Stimulated activated CD4-positive, alpha-beta T cell treated with anti-CD3 and anti-CD28 coated beads, Interleukin-4, amount 100 ng/mL, for 1 hour (primary cell): ENCODE data around the gene QSOX2.
"Not testable (repeated sequence)": the region's sequence is repeated elsewhere in the genome, so short reads cannot be mapped to it uniquely, and the experiment has no call there.

ENCODE experiments used
- DNase-seq: peaks from one replicate; pipeline ENCODE4 v3.0.0-alpha.2; 2020

QSOX2 gene

GRCh38 chr9:136250676-136251075 is 5.1 kb upstream of the QSOX2 start:
- no peak for DNase-seq

DNA sequence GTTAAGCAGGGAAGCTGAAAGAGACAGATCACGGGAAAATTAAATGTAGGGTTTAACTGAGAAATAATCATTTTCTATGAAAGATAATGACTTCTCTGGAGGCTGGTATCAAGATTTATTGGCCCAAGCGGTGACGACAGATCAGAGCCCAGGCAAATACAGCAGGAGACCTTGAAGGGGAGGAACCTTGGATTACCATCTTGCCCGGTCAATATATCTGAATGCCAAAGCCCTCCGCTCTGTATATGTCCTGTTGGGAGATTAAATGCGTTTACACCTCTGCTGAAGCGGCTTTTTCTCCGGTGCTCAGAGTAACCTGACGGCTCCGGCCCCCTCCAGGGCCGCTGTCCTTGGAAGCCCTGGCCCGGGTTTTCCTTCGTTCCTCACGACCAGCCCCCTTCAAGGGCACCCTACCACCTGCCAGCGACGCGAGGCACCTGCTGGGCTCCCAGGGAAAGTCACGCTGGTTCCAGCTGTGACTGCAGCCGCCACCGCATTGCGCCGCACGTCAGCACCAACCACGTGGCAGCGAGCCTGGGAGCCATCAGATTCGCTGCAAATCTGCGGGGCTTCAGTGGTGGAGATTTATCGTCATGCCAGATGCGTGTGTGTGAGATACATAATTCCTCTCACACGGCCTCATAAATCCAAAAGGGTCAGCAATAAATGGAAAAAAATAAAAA is 4.4 kb upstream of the QSOX2 start:
- no peak for DNase-seq

DNA sequence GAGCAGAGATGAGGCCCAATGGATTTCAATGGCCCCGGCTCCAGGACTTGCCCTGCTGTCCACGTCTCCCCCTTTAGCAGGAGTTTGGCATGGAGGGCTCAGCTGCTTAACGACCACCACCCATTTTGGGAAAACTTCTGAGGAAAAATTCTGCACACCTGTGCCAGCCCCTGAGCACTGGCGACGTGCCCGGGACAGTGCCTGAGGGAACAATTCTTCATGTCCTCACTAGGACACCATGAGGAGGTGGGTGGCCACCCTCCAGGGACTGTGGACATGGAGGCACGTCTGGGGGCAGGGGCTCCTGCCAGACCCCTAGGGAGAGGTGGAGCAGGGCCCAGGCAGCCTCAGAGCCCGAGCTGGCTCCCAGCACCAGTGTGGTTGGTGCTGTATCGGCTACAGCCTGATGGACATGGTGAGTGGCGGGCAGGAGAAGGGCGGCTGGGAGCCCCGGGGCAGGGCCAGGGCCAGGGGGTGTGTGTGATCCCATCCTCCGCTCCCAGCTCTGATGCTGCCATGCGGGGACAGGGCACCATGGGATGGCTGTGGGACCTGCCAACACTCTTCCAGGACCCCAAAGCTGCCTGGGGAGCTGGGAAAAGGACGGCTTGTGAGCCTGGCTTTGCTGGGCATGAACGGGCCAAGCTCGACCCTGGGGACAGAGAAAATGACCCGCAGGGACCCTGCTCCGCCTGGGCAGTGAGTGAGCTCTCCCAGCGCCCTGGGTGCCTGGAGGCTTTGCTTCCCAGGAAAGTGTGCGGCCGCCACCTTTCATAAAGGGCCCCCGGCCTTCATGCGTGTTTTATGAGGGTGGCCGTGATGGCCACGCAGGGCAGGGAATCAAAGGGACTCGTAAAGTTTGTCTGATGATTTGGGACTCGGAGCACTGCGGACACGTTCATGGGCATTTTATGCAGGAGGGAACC is 3.6 kb upstream of the QSOX2 start:
- no peak for DNase-seq

GRCh38 chr9:136247947-136248637 is 2.5 kb upstream of the QSOX2 start:
- no peak for DNase-seq

- no peak for DNase-seq
Measured at GRCh38 chr9:136247551-136247916, 1.9 kb upstream of the QSOX2 start.

DNA sequence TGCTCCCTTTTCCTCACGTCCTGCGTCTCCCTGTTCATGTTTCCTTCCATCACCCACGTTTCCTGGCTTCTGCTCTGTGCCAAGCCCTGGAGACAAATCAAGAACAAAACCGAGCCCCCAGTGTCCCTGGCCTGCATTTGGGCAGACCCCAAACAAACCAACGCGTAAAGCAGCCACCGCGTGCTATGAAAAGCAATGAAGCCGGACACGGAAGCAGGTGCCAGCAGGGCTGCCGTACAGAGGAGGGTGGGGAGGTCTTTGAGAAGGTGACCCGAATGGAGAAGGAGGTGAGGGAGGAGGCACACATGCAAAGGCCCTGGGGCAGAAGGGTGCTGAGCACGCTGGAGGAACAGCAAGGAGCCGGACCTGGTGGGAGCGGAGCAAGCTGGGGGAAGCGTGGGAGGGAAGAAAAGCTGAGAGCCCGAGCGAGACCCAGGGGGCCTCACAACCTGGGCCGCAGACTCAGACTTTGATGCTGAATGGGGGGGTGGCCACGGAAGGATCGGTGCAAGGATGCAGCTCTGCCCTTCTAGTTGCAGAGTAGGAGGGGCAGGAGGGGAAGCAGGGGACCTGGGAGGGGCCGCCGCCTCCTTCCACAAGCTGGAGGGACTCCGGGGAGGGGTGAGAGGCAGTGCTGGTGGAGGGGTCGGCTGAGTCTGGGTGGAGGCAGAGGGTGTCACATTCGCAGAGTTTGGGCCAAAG is 1.4 kb upstream of the QSOX2 start:
- no peak for DNase-seq

- DNase-seq, result no peak
Measured at GRCh38 chr9:136244969-136245218, 718 bp downstream of the QSOX2 start.

DNA sequence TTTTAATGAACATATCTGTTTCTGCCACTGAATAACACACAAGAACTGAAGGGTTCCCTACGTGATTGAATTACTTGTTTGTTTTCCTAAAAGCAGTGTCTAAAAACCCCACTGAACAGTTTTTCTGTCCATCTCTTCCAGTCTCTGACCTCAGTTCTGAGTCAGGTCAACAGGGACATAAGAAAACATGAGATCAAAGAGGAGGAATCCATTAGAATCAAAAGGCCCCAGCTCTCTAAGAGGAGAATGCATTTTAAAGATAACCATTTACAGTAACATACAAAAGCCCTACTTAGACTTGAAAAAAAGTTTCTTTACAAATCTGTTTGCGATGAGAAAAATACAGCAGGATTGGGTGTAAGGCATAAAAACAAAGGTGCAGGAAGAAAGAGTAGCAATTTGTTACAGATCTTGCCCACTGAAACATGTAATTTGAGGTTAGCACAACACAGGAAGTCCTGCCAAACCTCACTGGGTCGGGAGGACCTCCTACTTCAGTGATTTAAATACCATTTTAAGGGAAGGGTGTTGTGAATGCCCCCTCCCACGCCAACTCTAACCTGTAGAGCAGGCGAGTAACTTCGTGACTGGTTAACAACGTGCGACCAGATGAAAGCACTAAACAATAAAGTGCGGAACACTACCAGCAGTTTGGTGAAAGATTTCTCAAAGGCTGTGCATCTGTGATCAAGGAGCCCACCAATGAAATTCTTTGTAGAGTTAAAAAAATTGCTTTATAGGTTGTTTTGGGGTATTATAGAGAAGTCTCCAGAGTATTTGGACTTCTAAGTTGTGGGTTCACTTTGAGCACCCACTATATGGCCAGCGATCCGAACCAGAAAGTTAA is 1.3 kb downstream of the QSOX2 start:
- peak; percentile 60 for DNase-seq

DNA sequence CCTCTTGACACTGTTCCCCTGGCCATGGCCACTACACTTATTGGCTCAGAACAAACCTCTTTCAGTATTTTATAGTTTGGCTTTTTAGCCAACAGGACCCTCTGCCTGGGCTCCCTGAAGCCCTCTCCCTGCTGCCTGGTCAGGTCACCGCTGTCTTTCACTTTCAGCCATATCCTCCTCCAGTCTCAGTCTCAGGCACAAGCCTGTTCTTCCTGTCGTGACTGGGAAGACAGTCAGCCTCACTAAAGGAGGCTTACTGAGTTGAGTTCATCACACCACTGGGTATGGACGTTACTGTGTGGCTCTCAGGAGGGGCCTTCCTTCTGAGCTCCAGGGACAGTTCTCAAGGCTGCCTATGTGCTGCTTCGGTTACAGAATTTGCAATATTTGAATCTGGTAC is 2.0 kb downstream of the QSOX2 start:
- no peak for DNase-seq

DNA sequence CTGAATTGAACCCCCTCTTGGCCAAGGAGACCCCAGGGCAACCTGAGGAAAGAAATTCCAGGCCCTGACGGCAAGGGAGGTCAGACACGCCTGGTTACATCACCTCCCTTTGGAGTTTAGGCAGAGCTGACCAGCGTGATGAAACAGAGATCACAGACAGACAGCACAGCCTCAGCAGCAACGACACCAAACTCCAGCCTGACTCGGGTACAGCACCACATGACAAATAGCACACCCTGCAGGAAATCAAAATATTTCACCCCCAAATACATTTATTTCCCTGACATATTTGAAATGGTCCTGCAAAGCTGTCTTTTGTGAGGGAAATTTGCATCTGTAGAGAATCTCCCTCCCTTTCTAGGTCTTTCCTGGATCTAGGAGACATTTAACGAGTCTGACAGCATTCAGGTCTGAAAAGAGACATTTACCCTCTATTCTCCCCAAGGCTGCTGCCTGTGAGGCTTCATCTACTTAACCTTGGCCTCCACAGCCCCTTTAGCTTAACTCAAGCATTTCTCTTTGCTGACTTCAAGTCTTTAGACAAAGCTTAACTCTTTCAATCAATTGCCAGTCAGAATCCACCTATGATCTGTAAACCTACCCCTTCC is 2.6 kb downstream of the QSOX2 start:
- no peak for DNase-seq

- no peak for DNase-seq
Measured at GRCh38 chr9:136242248-136242647, 3.4 kb downstream of the QSOX2 start.

GRCh38 chr9:136241542-136241941 is 4.1 kb downstream of the QSOX2 start:
- DNase-seq, result no peak

GRCh38 chr9:136240941-136241340 is 4.7 kb downstream of the QSOX2 start:
- no peak for DNase-seq

DNA sequence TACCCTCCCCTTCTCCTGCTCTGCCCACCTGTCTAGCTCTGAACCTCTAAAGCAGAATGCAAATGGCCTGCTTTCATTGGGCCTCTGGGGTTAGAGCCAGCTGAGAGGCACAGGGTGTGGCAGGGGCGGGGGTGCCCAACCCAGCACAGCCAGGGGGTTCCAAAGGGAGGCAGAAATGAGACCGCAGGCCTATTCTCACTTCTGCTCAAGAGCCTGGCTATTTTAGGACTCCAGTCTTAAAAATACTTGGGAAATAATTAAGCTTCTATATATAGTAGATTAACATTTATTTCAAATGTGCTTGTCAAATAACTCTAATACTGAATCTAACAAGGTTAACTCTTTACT is 5.7 kb downstream of the QSOX2 start:
- no peak for DNase-seq

- no peak for DNase-seq
Measured at GRCh38 chr9:136239135-136239982, 6.3 kb downstream of the QSOX2 start.

GRCh38 chr9:136238342-136238732 is 7.3 kb downstream of the QSOX2 start:
- no peak for DNase-seq

DNA sequence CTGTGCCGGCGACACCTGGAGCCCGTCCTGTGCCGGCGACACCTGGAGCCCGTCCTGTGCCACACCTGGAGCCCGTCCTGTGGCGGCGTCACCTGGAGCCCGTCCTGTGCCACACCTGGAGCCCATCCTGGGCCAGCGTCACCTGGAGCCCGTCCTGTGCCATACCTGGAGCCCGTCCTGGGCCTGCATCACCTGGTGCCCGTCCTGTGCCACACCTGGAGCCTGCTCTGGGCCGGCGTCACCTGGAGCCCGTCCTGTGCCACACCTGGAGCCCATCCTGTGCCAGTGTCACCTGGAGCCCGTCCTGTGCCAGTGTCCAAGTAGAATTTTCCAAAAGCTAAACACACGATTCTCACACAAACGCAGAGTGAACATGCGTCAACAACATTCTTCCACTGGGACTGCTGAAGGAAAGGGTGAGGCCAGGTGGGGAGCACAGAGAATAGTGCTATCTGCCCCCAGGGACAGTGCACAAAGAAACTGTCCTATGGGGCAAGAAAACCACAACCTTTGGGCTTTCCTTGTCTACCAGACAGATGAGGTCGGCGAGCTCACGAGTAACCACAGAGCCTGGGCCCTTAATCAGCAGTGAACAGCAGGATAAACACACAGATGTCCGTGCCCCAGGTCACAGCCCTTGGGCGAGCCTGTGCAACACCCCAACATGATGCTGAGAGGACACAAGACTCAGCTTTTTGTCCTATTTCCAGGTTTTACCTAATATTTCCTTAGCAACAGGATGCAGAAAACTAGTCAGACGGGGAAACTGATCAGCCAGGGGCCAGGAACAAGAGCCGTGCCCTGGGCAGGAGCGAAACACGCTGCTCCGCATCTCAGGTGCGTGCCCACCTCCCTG is 7.9 kb downstream of the QSOX2 start:
- DNase-seq, result no peak

DNA sequence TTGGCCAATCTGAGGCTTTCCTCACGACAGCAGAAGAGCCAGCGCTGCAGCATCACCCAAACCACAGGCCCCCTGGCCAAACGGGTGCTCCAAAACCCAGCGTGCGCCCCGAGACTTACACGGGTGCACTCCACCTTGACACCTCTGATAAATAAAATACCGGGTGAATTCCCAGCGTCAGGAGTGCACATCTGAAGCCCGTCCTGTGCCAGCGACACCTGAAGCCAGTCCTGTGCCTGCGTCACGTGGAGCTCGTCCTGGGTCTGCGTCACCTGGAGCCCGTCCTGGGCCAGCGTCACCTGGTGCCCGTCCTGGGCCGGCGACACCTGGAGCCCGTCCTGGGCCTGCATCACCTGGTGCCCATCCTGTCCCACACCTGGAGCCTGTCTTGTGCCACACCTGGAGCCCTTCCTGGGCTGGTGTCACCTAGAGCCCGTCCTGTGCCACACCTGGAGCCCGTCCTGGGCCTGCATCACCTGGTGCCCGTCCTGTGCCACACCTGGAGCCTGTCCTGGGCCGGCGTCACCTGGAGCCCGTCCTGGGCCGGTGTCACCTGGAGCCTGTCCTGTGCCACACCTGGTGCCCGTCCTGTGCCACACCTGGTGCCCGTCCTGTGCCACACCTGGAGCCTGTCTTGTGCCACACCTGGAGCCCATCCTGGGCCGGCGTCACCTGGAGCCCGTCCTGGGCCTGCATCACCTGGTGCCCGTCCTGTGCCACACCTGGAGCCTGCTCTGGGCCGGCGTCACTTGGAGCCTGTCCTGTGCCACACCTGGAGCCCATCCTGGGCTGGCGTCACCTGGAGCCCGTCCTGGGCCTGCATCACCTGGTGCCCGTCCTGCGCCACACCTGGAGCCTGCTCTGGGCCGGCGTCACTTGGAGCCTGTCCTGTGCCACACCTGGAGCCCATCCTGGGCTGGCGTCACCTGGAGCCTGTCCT is 8.9 kb downstream of the QSOX2 start:
- DNase-seq, result not testable (repeated sequence)
